ENCODE results near the gene SIM2. TPM values are rescaled to one million over a fixed set of nuclear protein-coding genes. Genes with fewer than 3 reads are reported as not detected.
A peak's percentile ranks its signal among the peaks of the same experiment; 100 is the strongest.

SIM2 gene
- total RNA-seq, 1 experiment from 2014 or later, result 11.4 TPM

DNA sequence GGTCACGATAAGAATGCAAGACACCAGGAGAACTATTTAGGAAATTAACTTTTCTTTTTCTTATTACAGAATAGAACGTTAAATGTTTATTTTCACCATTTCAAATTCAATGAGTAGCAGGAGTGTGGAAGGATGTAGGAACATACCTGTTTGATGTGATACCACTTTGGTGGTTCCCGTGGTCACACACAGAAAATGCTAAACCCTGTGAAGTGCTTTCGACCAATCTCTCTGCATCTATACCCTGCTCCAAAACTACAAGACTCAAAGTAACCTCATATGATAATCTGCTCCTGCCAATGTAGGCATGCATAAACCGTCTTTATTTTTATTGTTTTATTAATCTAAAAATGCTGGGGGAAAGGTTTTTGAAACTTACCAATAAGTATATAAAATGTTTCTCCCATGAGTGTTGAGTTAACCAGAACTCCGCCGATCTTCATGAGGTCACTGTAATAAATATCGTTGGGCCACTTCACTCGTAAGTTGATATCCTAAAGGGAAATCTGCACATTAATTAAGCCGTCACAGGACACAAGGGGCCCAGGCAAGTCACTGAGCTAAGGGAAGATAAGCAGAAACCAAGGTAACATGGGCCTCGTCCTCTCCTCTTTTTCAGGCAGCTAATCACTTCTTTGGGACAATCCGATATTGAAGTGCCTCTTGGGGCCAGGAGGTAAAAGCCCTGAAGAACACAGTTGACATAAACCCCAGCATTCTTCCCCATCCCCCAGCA, 60.6 kb downstream of the SIM2 start:
- no peak for DNase-seq (ENCODE audit: low spot score)

DNA sequence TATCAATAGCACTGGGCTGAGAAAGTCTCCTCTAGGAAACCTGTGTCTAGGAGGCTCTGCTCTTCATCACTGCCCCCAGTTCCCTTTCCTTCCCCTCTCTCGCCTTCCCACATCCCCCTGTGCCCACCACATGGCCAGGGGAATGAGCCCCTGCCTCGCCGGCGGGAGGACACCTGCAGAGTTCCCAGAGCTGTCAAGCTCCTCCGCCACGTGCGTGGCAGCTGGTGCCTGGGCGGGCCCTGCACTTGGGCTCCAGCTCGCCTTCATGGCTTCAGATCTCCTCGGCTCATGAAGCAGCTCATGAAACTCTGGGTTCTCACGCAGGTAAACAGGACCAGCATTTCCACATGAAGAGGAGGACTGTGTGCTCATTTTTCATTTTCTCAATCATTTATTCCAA, 62.8 kb downstream of the SIM2 start:
- DNase-seq (ENCODE audit: low spot score), result no peak

DNA sequence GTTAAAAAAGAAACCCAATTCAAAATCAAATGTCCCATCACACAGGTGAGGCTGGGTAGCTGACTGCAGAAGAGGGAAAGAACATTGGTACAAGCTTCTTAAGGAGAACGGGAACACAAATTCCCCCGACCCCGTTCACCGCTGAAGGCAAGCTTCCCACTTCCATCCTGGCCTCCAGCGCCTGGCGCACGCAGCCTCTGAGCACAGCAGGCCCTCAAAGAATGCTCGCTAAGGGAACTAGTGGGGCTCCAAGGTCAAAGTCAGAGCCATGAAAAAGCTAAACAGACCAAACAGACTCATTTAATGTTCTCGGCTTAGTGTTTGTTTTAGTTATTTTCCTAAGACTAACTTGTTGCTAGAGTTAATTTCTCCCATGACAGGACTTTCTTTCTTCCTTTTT, 63.7 kb downstream of the SIM2 start:
- DNase-seq (ENCODE audit: low spot score), result no peak

DNA sequence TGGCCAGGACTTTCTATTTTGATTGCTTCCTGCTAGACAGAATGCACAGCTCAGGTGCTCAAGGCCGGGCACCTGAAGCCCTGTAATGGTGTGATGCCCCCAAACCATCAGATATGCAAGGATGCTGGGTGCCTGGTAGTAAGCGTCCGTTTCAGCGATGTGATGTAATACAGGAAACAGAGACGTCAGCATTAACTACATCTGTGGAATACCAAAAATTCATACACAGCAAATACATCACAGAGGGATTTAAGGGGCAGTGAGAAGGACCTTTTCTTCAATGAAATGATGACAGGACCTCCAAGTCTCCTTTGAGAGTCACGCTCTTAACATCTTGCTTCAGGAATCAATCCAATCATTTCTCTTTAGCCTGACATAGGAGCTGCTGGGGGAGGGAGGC, 64.4 kb downstream of the SIM2 start:
- DNase-seq (ENCODE audit: low spot score), result no peak

DNA sequence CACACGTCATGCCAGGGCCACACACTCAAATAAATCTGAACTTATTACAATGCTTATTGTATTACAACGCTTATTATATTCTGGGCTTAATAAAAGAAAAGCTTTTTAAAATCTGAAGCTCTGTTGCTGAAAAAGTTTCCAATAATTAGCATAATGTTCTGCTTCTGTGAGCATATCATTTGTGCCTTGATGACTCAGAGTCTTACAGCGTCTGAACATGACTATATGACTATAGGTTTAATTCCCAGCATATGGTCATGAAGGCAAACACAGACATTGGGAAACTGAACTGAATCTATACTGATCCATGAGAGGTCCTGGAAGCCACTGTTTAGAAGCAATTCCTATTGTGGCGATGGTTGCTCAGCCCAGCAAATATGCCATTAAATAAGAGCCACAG, 66.3 kb downstream of the SIM2 start:
- DNase-seq (ENCODE audit: low spot score), result no peak

DNA sequence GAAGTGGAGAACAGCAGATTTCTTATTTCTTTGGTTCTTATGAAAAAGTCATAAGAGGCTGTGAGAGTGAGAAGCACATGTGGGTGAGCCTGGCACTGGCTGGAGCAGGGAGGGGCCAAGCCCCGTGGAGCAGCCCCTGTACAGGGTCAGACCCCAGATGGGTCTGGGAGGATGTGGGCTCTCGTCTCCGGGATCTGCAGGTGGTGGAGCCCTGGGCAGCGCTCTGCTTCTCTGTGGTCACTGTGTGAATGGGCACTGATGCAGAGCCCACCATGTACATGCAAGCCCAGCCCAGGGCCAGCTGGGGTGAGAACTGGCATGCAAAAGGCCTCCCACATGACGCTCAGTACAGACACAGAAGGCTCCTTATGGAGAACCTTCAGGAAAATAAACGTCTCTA, 67.6 kb downstream of the SIM2 start:
- DNase-seq (ENCODE audit: low spot score), result no peak

DNA sequence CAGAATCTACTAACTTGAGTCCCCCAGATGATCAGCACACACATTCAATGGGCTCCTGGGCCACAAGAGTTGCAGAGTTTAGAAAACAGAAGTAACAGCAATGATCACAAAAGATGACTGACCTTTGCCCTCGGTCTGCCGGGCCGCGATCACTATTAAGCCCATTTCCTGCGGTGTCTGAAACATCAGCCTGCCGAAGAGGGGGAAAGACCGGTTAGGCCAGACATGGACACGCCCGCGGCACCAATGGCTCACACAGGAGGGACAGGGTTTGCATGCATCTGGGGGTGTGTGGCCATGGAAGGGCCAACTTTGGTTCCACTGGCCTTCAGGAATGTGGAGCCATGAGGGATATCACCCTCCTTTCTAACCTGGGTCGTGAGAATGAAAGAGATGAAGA, 68.2 kb downstream of the SIM2 start:
- no peak for DNase-seq (ENCODE audit: low spot score)

DNA sequence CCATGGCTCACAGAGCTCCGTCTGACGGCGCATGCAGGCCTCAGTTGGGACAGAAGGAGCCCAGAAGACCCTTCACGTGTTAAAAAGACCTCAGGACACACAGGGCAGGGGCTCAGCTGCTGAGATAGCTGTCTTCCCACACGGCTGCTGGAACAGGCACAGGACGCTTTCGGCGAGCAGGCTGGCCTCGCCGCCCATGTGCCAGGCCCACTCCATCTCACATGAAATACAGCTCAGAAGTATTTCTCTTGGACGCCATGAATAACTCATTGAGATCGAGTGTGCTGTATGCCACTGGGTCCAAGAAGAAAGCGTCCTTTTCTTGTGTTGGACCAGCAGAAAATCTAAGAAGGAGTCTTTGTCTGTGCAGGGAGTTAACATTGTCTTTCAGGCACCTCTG, 69.6 kb downstream of the SIM2 start:
- no peak for DNase-seq (ENCODE audit: low spot score)

DNA sequence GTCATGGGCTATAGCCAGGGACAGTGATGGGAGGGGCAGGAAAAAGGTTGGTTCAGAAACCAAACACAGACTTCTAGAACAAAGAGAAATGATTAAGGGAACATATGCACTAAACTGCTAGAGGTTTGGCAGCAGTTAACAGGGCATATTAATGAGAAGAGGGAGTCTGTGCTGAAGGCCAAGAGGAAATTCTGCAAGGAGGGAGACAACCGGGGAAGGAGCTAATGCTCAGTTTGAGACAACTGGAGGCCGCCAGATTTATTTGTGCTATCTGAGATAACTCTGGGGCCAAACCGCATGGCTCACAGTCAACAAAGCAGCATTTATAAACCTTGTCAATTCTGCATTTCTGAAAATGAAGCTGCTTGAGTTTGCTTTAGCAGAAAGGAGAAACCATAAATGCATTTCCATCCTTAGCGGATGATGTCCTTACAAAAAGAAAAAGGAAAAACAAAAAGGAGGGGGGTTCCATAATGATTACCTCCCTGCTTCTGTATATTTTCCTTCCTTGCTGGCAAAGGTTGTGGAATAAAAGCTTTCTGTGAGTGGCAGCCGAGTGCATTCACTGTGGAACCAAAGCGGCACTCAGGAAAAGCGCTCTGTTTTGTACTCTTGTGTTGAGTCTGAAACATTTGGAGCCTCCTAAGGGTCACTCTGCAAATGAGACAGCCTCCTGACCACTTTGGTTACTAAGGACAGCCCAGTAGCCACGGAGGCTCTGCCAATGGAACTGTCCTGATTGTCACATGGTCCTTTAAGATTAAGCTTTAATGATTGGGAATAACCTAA, 70.3 kb downstream of the SIM2 start:
- DNase-seq (ENCODE audit: low spot score), result no peak

DNA sequence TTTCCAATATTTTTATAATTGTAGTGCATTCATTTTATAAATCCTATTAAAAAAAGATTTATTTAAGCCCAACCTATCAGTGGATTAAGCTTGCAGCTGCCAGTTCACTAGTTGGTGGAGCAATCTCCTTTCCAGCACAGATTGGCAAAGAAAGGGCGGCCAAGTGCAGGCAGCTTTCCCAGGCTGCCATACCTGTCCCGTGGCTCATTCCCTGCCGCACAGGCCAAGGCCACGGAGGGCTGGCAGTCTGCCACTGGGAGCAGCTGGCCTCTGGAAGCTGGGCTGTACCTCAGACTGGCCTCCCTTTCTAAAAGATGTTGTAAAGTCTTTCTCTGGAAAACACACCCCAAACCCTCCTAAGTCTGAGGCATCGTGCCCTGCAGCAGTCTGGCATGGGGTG, 74.2 kb downstream of the SIM2 start:
- DNase-seq (ENCODE audit: low spot score), result peak; percentile 60

DNA sequence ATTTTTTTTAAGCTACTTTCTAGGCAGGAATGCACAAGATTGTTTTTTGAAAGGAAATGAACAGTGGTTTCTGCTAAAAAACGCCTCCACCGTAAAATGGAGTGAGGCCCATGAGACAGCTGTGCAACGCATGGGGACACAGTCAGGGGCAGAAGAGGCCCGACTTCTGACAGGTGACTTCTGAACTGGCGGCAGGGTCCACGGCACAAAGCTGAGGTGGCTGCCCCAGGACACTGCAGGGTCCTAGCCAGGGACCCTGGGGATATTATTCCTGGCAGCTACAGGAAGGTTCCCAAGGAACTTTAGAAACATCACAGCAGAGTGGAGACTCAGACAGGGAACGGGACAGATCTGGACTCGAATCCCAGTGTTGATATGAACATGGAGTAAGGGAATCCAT, 75.1 kb downstream of the SIM2 start:
- DNase-seq (ENCODE audit: low spot score), result no peak

DNA sequence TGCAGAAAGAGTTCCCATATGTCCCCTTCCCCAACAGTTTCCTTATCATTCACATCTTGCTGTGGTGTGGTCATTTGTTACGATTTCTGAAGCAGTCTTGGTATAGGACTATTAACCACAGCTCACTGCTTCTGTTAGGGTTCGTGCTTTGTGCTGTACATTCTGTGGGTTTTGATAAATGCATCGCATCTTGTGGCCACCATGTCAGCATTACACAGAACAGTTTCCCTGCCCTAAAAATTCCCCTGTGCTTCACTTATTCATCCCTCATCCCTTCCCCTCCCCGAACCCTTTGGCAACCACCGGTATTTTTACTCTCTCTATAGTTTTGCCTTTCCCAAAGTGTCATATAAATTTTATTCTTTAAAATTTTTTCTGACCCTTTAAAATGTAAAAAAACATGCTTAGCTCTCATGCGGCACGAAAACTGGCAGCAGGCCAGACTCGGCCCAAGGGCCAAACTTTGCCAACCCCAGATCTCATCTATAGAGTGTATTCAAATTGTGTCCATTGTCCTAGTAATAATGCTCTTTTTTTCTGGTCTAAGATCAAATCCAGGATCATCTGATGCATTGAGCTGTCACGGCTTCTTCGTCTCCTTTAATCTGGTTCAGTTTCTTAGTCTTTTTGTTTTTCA, 78.2 kb downstream of the SIM2 start:
- no peak for DNase-seq (ENCODE audit: low spot score)

DNA sequence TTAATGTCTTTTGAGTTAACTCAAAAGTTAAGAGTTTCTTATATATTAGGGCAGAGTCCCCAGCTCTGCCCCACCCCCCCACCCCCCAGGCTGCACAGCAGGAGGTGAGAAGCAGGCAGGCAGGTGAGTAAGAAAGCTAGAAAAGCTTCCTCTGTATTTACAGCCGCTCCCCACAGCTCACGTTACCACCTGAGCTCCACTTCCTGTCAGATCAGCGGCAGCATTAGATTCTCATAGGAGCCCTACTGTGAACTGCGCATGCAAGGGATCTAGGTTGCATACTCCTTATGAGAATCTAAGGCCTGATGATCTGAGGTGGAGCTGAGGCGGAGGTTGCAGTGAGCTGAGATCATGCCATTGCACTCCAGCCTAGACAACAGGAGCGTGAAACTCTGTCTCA, 81.9 kb downstream of the SIM2 start:
- DNase-seq (ENCODE audit: low spot score), result no peak

DNA sequence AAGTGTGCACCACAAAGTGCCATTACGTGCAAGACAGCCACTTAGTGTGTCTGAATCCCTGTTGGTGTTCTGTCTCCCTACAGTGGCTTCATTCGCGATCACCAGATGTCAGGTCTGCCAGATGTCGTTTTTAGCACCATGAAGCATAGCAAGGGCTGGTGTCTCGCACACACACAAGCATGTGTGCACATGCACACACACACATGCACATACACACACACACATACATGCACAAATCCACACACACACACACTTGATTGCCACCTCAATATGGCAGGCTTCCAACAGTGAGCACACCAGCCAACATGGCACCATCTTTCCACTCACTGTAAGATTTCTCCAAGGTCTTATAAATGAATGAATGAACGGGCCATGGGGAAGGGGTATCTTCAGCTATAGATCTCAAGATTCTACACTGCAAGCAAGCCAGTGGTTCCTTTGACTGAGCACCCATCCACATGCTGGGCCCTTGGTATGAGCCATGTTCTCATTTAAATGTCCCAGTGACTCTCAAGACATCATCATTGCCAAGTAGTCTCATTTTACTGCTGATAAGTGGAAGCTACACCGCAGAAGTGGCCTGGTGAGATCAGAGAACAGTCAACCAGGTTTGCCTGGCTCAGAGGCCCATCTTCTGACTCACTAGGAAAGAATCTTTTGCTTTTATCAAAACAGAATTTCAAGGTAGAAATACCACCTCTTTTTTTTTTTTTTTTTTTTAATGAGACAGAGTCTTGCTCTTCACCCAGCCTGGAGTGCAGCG, 84.9 kb downstream of the SIM2 start:
- peak; percentile 25 for DNase-seq (ENCODE audit: low spot score)

DNA sequence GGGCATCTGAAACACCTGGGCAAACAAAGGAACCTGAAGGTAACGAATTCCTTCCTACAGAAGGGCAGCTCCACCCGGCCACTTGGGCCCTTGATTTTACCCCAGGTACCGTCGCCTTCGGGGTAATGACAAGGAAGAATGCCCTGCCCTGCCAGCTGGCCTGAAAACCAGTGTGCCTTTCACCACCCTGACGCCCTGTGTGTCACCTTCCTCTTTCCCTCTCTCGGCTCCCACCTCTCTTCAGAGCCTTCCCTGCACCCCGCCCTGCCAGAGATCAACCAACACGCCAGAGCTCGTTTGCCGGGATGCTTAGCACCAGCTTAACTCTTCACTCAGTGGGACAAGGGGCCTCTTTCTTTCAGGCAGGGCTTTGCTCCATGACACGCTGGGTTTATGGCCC, 86.0 kb downstream of the SIM2 start:
- DNase-seq (ENCODE audit: low spot score), result peak; percentile 49

DNA sequence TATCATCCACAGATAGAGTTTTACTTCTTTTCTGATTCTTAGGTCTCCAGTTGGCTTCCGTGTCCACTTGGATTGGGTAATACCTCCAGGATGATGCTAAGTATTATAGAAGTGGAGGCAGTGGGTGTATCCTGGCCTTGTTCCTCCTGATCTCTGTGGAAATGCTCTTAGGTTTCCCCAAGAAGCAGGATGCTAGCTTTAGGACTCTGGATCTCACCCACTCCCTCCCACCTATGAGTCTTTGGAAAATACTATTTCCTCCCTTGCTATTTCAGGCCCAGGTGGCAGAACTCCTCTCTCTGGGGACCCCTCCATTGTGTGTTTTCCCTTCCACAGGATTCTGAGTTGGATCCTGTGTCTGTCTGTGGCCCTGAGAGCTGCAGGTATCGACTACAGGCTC, 86.7 kb downstream of the SIM2 start:
- DNase-seq (ENCODE audit: low spot score), result no peak

DNA sequence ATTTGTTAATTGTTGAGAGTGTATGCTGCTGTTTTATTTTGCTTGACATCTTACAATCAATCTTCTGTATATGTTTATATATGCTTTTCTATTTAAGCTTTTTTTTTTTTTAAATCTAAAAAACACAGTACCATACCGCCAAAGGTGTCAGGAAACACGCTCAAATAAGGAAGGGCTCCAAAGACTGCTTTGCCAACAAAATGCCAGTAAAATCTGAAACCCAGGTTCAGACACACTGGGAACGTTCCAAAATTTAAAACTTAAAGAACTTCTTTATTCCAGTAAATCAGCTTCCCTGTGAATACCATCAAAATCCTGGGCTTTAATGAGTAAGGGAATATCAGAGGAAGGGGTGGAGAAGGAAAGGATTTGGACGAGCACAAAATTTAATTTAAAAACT, 87.3 kb downstream of the SIM2 start:
- DNase-seq (ENCODE audit: low spot score), result no peak

DNA sequence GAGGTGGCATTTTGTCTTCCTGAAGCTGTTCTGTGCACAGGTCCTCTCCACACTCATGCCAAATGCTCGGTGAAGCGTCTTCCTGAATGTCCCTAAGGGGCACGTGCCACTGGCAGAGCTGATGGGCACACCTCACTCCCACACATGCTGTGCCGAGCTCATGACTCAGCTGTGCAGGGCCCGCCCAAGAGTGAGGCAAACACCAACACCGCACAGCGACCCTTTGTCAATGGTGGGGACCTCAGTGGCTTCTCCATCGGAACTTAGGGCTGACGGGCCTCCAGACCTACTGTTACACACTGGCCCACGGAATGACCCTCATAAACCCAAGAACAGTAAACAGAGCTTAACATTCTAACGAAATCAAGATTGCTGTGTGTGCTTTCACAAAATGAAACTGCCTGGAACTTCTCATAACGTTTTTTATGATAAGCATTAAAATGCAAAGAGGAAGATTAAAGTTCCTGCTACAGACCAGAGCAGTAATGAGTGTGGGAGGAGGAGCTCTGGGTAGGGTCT, 89.3 kb downstream of the SIM2 start:
- DNase-seq (ENCODE audit: low spot score), result peak; percentile 6

DNA sequence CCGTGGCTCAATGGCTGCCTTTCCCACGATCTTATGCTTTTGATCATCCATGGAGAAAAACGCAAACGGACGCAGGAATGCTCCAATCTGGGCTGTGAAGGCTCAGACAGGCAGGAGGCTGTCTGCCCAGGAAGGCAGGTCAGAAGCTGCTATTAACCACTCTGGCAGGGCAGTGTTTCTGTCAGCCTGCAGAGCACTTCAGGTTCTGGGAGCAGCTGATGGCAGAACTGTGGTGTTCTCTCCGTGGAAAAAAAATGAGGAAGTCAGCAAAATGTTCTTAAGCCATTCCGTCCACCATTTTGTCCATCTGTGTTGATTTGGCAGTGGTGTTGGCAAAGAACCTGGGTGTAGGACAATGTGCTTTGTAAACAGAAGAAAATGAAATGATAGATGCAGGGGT, 91.7 kb downstream of the SIM2 start:
- no peak for DNase-seq (ENCODE audit: low spot score)

DNA sequence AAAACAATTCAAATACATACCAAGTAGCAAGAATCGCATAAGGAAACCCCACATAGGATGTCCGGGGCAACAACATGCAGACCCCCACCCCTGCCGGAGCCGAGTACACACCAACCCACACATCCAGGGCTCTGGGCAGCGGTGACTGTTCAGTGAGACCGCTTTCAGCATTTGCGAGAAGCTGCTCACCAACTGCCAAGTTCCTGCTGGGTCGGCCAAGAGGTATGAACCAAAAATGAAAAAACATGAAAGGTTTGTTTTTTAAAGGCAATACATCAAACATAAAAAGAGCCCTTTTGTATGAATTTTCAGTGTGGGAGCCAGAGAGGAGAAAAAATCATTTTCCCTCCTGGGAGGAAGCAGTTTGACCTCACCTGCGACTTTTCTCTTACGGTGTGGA, 92.3 kb downstream of the SIM2 start:
- no peak for DNase-seq (ENCODE audit: low spot score)

DNA sequence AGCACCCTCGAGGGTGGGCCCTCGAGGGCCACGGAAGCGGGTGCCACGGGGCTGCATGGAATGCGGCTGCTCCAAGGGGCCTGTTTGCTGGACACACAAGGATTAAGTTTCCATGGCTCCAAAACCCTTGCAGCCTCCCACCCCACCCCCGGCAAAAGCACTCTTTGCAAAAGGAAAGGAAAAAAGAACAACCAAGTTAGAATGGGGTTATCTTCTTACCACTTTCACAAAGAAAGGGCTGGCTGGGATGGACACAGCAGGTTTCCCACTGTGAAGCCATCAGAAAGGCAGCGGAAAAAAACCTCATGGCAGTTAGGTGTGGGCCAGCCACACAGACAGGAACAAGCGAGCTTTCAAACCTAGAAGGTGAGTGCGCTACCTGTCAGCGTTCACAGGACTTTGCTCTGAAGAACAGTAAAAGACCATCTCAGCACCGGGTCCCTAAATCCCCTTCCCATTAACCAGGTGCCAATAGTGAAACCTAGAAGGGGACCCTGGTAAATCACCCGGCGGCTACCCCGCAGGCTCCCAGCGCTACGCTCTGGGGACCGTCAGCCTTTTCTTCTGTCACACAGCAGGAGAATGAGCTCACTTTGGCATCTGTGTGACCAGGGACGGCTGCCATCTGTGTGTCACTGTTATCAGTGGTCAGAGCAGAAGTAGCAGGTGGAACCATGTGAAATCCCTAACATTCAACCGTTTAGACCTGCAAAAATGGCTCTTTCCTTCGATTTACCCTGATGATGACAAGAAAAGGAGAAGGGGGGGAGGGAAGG, 93.0 kb downstream of the SIM2 start:
- DNase-seq (ENCODE audit: low spot score), result no peak
